LHCN-M2 (cell line): ENCODE results near the gene MTA3. TPM values are rescaled to one million over a fixed set of nuclear protein-coding genes. Genes with fewer than 3 reads are reported as not detected.
A peak's percentile ranks its signal among the peaks of the same experiment; 100 is the strongest.

Experiments
- DNase-seq: peaks from one replicate; pipeline ENCODE4 v3.0.0-alpha.2; 2012; ENCODE audit warnings: low read depth
- total RNA-seq: library from RNA; depleted of rRNA; stranded (reverse); fragments of >200 nt; gene quantifications from 2 replicates; pipeline ENCODE4 v1.2.3, GENCODE V29; 2014

Gene MTA3
- total RNA-seq, 1 experiment from 2014 or later: 18.8 TPM

GRCh38 chr2:42659609-42660008, 91.2 kb downstream of the MTA3 start:
- no peak for DNase-seq

GRCh38 chr2:42663106-42663780, 94.8 kb downstream of the MTA3 start:
- peak; percentile 70 for DNase-seq

GRCh38 chr2:42663828-42664227, 95.4 kb downstream of the MTA3 start:
- no peak for DNase-seq

- DNase-seq: no peak
Measured at GRCh38 chr2:42673989-42674579, 105.7 kb downstream of the MTA3 start.

- no peak for DNase-seq
Measured at GRCh38 chr2:42675815-42676214, 107.4 kb downstream of the MTA3 start.

- no peak for DNase-seq
Measured at GRCh38 chr2:42685303-42685702, 116.9 kb downstream of the MTA3 start.

GRCh38 chr2:42693013-42693615, 124.7 kb downstream of the MTA3 start:
- peak; percentile 19 for DNase-seq

- no peak for DNase-seq
Measured at GRCh38 chr2:42693688-42694479, 125.5 kb downstream of the MTA3 start.

- DNase-seq: no peak
Measured at GRCh38 chr2:42696987-42697386, 128.6 kb downstream of the MTA3 start.

- no peak for DNase-seq
Measured at GRCh38 chr2:42698940-42699339, 130.5 kb downstream of the MTA3 start.

GRCh38 chr2:42706836-42707235, 138.4 kb downstream of the MTA3 start:
- no peak for DNase-seq

GRCh38 chr2:42708179-42708578, 139.7 kb downstream of the MTA3 start:
- DNase-seq: no peak

GRCh38 chr2:42711896-42712295, 143.5 kb downstream of the MTA3 start:
- no peak for DNase-seq

- DNase-seq: no peak
Measured at GRCh38 chr2:42712934-42713333, 144.5 kb downstream of the MTA3 start.

GRCh38 chr2:42713920-42714319, 145.5 kb downstream of the MTA3 start:
- no peak for DNase-seq

- no peak for DNase-seq
Measured at GRCh38 chr2:42714686-42715085, 146.3 kb downstream of the MTA3 start.

GRCh38 chr2:42721898-42722297, 153.5 kb downstream of the MTA3 start:
- no peak for DNase-seq

GRCh38 chr2:42722320-42723190, 154.1 kb downstream of the MTA3 start:
- peak; percentile 67 for DNase-seq

GRCh38 chr2:42723465-42723864, 155.0 kb downstream of the MTA3 start:
- DNase-seq: no peak

GRCh38 chr2:42724886-42725285, 156.5 kb downstream of the MTA3 start:
- no peak for DNase-seq

- no peak for DNase-seq
Measured at GRCh38 chr2:42725657-42726056, 157.2 kb downstream of the MTA3 start.
